Loucy (cell line): ENCODE data around the gene DRGX.

ENCODE experiments used
- CTCF ChIP-seq: fragments of 200-600 bp; sonication (generic); conservative IDR thresholded peaks from 2 replicates; pipeline ENCODE4 v1.5.1; 2014; ENCODE audit warnings: mild to moderate bottlenecking, antibody characterized with exemption, low read length
- EZH2phosphoT487 ChIP-seq: fragments of 200-600 bp; IDR thresholded peaks from 2 replicates; pipeline ENCODE4 v1.6.1; 2018; ENCODE audit warnings: antibody characterized with exemption, mild to moderate bottlenecking, moderate library complexity, borderline replicate concordance

GRCh38 chr10:49332768-49333167 lies 63.1 kb downstream of the DRGX start:
- TF ChIP-seq CTCF (no peak), EZH2phosphoT487 (no peak)
